Subcutaneous abdominal adipose tissue (tissue), 5 donors: ENCODE results near the gene KRTAP4-4.
"Not testable (repeated sequence)": the region's sequence is repeated elsewhere in the genome, so short reads cannot be mapped to it uniquely, and the experiment has no call there.

ENCODE experiments used
- H3K27ac ChIP-seq: one replicate; pipeline ENCODE4 v1.7.0; 2013; ENCODE audit warnings: low read depth, mild to moderate bottlenecking, inconsistent platforms, low read length, moderate library complexity
- H3K27me3 ChIP-seq, 5 donors: one replicate each; pipeline ENCODE4 v1.7.0; 2013; ENCODE audit warnings: low read length in 5 of 5, inconsistent platforms in 1 of 5; ENCODE audit not compliant: control insufficient read depth in 5 of 5, insufficient read depth in 4 of 5
- H3K36me3 ChIP-seq, 5 donors: one replicate each; pipeline ENCODE4 v1.7.0; 2013; ENCODE audit warnings: low read length in 5 of 5; ENCODE audit not compliant: control insufficient read depth in 5 of 5, insufficient read depth in 5 of 5
- H3K4me1 ChIP-seq, 5 donors: one replicate each; pipeline ENCODE4 v1.7.0; 2013; ENCODE audit warnings: low read length in 5 of 5, mild to moderate bottlenecking in 3 of 5, moderate library complexity in 1 of 5; ENCODE audit not compliant: control insufficient read depth in 5 of 5, insufficient read depth in 5 of 5
- H3K4me3 ChIP-seq, 5 donors: one replicate each; pipeline ENCODE4 v1.7.0; 2013; ENCODE audit warnings: low read length in 5 of 5, low read depth in 1 of 5
- H3K9ac ChIP-seq, 5 donors: one replicate each; pipeline ENCODE4 v1.7.0; 2013; ENCODE audit warnings: low read length in 5 of 5, mild to moderate bottlenecking in 4 of 5, moderate library complexity in 3 of 5
- H3K9me3 ChIP-seq, 5 donors: one replicate each; pipeline ENCODE4 v1.7.0; 2013; ENCODE audit warnings: low read length in 5 of 5; ENCODE audit not compliant: control insufficient read depth in 5 of 5
- donor health status: healthy.
- donor health status: healthy.
- donor health status: healthy.
- donor health status: healthy.
- donor health status: healthy.

The KRTAP4-4 gene

GRCh38 chr17:41160648-41161047, at the start of gene KRTAP4-4:
Gene KRTAP4-4 (minus strand): TSS chr17:41160748. CDS start chr17:41160691, 57 bp downstream.
- no peak within 1 kb of the TSS for H3K27ac ChIP-seq
- no peaks in the 10 kb centered on the region for H3K4me1 ChIP-seq
- no peak within 1 kb of the TSS for H3K4me3 ChIP-seq
- H3K36me3 ChIP-seq, result no peaks in the 10 kb centered on the region
- H3K9me3 ChIP-seq, result no peaks in the 10 kb centered on the region
- H3K27me3 ChIP-seq, result peaks cover 0 to 4% (median 0%) of the 10 kb centered on the region in 5 donors
- H3K9ac ChIP-seq, result no peak within 1 kb of the TSS

- Histone ChIP-seq H3K27ac (no peak overlapping the region), H3K9me3 (peaks cover 0 to 9% (median 0%) of the 10 kb centered on the region in 5 donors), H3K4me1 (no peaks in the 10 kb centered on the region), H3K36me3 (no peaks in the 10 kb centered on the region), H3K4me3 (no peak overlapping the region), H3K27me3 (no peaks in the 10 kb centered on the region), H3K9ac (no peak overlapping the region)
Observed at GRCh38 chr17:41199421-41200078, 39.0 kb upstream of the KRTAP4-4 start.

DNA sequence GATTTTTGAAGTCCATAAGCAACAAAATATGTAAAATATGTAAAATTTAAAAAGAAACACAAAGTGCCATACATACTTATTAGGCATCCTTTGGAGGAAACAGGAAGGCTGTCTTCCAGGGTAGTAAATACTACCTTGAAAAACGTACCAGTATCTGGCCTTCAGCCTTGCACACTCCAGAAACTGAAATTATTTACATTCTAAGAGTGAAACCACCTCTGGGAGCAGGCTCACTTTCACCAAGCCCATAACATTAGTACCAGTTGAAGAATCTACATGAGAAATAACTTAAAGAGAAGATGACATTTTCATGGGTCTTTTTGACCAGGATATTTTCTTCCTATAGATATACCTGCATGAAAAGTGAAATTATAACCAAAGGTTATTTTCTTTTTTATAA, 35.5 kb upstream of the KRTAP4-4 start:
- H3K4me1 ChIP-seq, result no peaks in the 10 kb centered on the region
- H3K9me3 ChIP-seq, result peaks cover 0 to 9% (median 2%) of the 10 kb centered on the region in 5 donors
- no peak overlapping the region for H3K27ac ChIP-seq
- H3K9ac ChIP-seq, result no peak overlapping the region
- H3K27me3 ChIP-seq, result no peaks in the 10 kb centered on the region
- no peaks in the 10 kb centered on the region for H3K36me3 ChIP-seq
- no peak overlapping the region for H3K4me3 ChIP-seq

DNA sequence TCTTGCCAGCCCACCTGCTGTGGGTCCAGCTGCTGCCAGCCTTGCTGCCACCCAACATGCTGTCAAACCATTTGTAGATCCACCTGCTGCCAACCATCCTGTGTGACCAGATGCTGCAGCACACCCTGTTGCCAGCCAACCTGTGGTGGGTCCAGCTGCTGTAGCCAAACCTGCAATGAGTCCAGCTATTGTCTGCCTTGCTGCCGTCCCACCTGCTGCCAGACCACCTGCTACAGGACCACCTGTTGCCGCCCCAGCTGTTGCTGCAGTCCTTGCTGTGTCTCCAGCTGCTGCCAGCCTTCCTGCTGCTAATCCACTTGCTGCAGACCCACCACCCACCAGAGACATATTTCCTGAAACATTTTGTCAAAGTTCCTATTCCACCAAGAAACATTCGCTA, 29.8 kb upstream of the KRTAP4-4 start:
- Histone ChIP-seq H3K9me3 (peaks cover 0 to 7% (median 0%) of the 10 kb centered on the region in 5 donors), H3K27ac (no peak overlapping the region), H3K27me3 (peaks cover 5 to 10% (median 7%) of the 10 kb centered on the region in 5 donors), H3K9ac (no peak overlapping the region), H3K4me3 (no peak overlapping the region), H3K4me1 (no peaks in the 10 kb centered on the region), H3K36me3 (no peaks in the 10 kb centered on the region)

DNA sequence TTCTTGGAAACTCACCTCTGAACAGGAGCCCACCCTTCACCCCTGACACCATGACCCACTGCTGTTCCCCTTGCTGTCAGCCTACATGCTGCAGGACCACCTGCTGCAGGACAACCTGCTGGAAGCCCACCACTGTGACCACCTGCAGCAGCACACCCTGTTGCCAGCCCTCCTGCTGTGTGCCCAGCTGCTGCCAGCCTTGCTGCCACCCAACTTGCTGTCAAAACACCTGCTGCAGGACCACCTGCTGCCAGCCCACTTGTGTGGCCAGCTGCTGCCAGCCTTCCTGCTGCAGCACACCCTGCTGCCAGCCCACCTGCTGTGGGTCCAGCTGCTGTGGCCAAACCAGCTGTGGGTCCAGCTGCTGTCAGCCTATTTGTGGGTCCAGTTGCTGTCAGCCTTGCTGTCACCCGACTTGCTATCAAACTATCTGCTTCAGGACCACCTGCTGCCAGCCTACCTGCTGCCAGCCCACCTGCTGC, 29.3 kb upstream of the KRTAP4-4 start, which contains the start of gene KRTAP9-1:
Gene KRTAP9-1 (plus strand): TSS at position 51 of the 482 bp plus-strand sequence. CDS start 0 bp downstream, at position 51.
- not testable (repeated sequence) for H3K9ac ChIP-seq, H3K27me3 ChIP-seq, H3K36me3 ChIP-seq, H3K4me3 ChIP-seq, H3K9me3 ChIP-seq, H3K27ac ChIP-seq, H3K4me1 ChIP-seq

- no peaks in the 10 kb centered on the region for H3K9me3 ChIP-seq
- no peak overlapping the region for H3K4me3 ChIP-seq
- no peak overlapping the region for H3K9ac ChIP-seq
- H3K4me1 ChIP-seq, result no peaks in the 10 kb centered on the region
- H3K27ac ChIP-seq, result no peak overlapping the region
- peaks cover 5 to 11% (median 10%) of the 10 kb centered on the region in 5 donors for H3K27me3 ChIP-seq
- H3K36me3 ChIP-seq, result no peaks in the 10 kb centered on the region
Observed at GRCh38 chr17:41186872-41187271, 26.3 kb upstream of the KRTAP4-4 start.

DNA sequence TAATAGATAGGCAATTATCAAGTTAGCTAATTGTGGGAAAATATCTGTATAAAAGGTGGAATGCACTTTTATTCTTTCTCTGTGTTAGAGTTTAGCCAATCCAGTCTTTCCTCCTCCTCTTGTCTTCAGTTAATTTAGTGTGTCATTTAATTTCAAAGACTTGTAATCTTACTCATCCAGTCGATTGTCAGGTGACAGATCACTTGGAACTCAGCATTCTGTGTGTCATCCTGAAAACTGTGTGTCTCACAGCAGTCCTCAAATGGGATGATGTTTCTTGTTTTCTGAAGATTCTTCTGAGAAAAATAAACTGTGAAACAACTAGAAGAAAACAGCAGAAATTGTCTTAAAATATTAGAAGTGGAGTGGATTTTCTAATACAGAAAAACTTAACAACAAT, 24.5 kb upstream of the KRTAP4-4 start:
- no peaks in the 10 kb centered on the region for H3K9me3 ChIP-seq
- H3K9ac ChIP-seq, result no peak overlapping the region
- no peak overlapping the region for H3K27ac ChIP-seq

GRCh38 chr17:41184480-41184961, 24.0 kb upstream of the KRTAP4-4 start, which contains the start of gene KRTAP4-1:
Gene KRTAP4-1 (minus strand): TSS chr17:41184911. CDS start chr17:41184854, 57 bp downstream.
- H3K4me1 ChIP-seq, result no peaks in the 10 kb centered on the region
- H3K36me3 ChIP-seq, result no peaks in the 10 kb centered on the region
- no peak within 1 kb of the TSS for H3K9ac ChIP-seq
- H3K27me3 ChIP-seq, result peaks cover 0 to 5% (median 0%) of the 10 kb centered on the region in 5 donors
- no peak within 1 kb of the TSS for H3K27ac ChIP-seq
- H3K4me3 ChIP-seq, result no peak within 1 kb of the TSS
- H3K9me3 ChIP-seq, result no peaks in the 10 kb centered on the region

More for the DNA sequence above, 24.5 kb upstream of the KRTAP4-4 start:
- H3K4me1 ChIP-seq, result no peaks in the 10 kb centered on the region
- H3K36me3 ChIP-seq, result no peaks in the 10 kb centered on the region
- peaks cover 0 to 6% (median 4%) of the 10 kb centered on the region in 5 donors for H3K27me3 ChIP-seq
- H3K4me3 ChIP-seq, result no peak overlapping the region

DNA sequence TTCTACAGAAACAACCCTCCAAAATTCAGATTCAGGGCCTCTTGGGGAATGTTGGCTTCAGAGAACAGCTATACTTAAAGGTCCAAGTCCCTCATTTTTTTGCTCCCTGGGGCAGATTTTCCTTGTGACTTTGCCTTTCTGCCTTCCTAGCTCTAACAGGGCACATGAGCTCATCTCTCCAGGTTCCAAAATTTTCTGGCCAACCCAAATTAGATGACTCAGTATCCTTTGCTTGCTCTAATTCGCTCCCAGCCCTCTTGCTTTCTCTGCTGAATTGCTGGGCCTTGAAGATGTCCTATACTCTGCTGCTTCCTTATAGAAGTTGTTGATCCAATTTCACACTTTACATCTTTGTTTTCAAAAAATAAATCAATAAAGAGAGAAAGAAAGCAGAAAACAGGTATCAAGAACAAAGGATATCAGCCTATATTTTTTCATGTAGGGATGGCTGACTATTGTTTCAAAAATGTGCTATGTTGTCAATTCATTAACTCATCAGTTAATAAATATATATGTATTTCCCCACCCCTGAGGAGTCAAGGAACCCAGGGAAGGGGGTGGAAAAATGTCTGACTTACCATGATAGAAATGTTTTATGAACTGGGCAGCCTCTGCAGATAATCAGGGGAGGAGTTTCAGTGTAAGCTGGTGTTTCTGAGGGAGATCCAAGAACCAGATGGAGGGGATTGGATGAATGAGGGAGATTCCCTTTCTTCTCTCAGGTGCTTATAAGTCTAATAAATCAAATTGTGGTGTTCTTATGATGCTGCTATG, 18.5 kb upstream of the KRTAP4-4 start:
- no peak overlapping the region for H3K27ac ChIP-seq
- H3K36me3 ChIP-seq, result no peaks in the 10 kb centered on the region
- H3K9me3 ChIP-seq, result no peaks in the 10 kb centered on the region
- H3K27me3 ChIP-seq, result peaks cover 0 to 7% (median 0%) of the 10 kb centered on the region in 5 donors
- no peak overlapping the region for H3K9ac ChIP-seq
- H3K4me3 ChIP-seq, result no peak overlapping the region
- peaks cover 0 to 7% (median 0%) of the 10 kb centered on the region in 5 donors for H3K4me1 ChIP-seq

DNA sequence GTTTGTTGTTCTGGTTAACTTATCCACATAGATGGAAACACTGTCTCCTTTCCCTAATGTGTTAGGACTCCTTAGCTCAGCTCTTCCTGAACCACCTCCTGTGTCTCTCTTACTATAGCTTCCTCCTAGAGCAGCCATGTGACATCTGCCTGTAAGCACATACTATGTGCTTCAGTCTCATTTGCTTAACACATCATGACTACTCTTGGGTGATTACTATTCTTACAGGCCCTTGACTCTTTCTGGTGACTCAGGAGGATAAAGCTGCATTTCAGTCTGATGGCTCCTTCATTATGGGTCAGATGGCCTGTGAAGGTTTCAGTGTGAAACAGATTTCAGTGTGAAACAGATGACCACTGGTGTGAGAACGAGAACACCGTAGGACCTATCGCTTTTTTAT, 17.8 kb upstream of the KRTAP4-4 start:
- Histone ChIP-seq H3K27me3 (peaks cover 0 to 7% (median 0%) of the 10 kb centered on the region in 5 donors), H3K36me3 (no peaks in the 10 kb centered on the region), H3K9me3 (no peaks in the 10 kb centered on the region), H3K4me3 (no peak overlapping the region), H3K4me1 (peaks cover 0 to 7% (median 0%) of the 10 kb centered on the region in 5 donors), H3K9ac (no peak overlapping the region), H3K27ac (no peak overlapping the region)
